SH-SY5Y (cell line): ENCODE results near the gene NAAA.

Source experiments
- GATA2 ChIP-seq: IDR thresholded peaks from 2 replicates; pipeline ENCODE4 v1.6.1; 2011; ENCODE audit warnings: mild to moderate bottlenecking, low read depth, low read length
- GATA3 ChIP-seq: IDR thresholded peaks from 2 replicates; pipeline ENCODE4 v1.6.1; 2011; ENCODE audit warnings: low read depth, mild to moderate bottlenecking, low read length, moderate library complexity

GRCh38 chr4:75939890-75940691 is 722 bp downstream of the NAAA start:
- TF ChIP-seq GATA3 (no peak), GATA2 (no peak)
